COR-L47 (cell line): ENCODE measurements around the gene PADI3.
A peak's percentile ranks its signal among the peaks of the same experiment; 100 is the strongest.

ENCODE experiments used
- DNase-seq: peaks from one replicate; lab custom pipeline; 2025; lab: John Stamatoyannopoulos, UW

Gene PADI3

GRCh38 chr1:17214876-17215544 is 33.9 kb upstream of the PADI3 start:
- DNase-seq, result no peak

GRCh38 chr1:17215545-17215890 is 33.4 kb upstream of the PADI3 start:
- no peak for DNase-seq

GRCh38 chr1:17216078-17216477 is 32.8 kb upstream of the PADI3 start:
- no peak for DNase-seq

- DNase-seq, result no peak
Measured at GRCh38 chr1:17217607-17218006, 31.3 kb upstream of the PADI3 start.

GRCh38 chr1:17218939-17219338 is 30.0 kb upstream of the PADI3 start:
- peak; percentile 14 for DNase-seq

GRCh38 chr1:17220287-17220686 is 28.6 kb upstream of the PADI3 start:
- no peak for DNase-seq

- no peak for DNase-seq
Measured at GRCh38 chr1:17222557-17222956, 26.3 kb upstream of the PADI3 start.

- DNase-seq, result no peak
Measured at GRCh38 chr1:17224434-17224833, 24.5 kb upstream of the PADI3 start.

GRCh38 chr1:17225140-17225539 is 23.8 kb upstream of the PADI3 start:
- no peak for DNase-seq

GRCh38 chr1:17227358-17227915 is 21.5 kb upstream of the PADI3 start:
- no peak for DNase-seq

- DNase-seq, result no peak
Measured at GRCh38 chr1:17228619-17229018, 20.3 kb upstream of the PADI3 start.

- DNase-seq, result no peak
Measured at GRCh38 chr1:17229379-17229778, 19.5 kb upstream of the PADI3 start.

- no peak for DNase-seq
Measured at GRCh38 chr1:17230106-17230505, 18.8 kb upstream of the PADI3 start.

- DNase-seq, result no peak
Measured at GRCh38 chr1:17230671-17231310, 18.1 kb upstream of the PADI3 start.

GRCh38 chr1:17232759-17233661 is 15.9 kb upstream of the PADI3 start:
- DNase-seq, result peak; percentile 38

GRCh38 chr1:17233675-17234320 is 15.1 kb upstream of the PADI3 start:
- DNase-seq, result peak; percentile 38

GRCh38 chr1:17234405-17234804 is 14.5 kb upstream of the PADI3 start:
- DNase-seq, result no peak

GRCh38 chr1:17235135-17235885 is 13.6 kb upstream of the PADI3 start:
- no peak for DNase-seq

GRCh38 chr1:17236779-17237560 is 11.9 kb upstream of the PADI3 start:
- DNase-seq, result peak; percentile 75

- no peak for DNase-seq
Measured at GRCh38 chr1:17237561-17237903, 11.4 kb upstream of the PADI3 start.

- peak; percentile 60 for DNase-seq
Measured at GRCh38 chr1:17239420-17239819, 9.5 kb upstream of the PADI3 start.
